Bronchial epithelial cell (primary cell): ENCODE measurements around the gene CHST11. TPM values are rescaled to one million over a fixed set of nuclear protein-coding genes. Genes with fewer than 3 reads are reported as not detected.

Experiments
- DNase-seq: peaks from one replicate; pipeline ENCODE4 v3.0.0-alpha.2; 2010; ENCODE audit warnings: low read depth
- FAIRE-seq: peaks from 2 replicates; lab custom pipeline; 2011; peaks lifted over from hg19 to GRCh38; lab: Jason Lieb, UNC
- H3K27me3 ChIP-seq: 2 replicates; pipeline ENCODE4 v1.5.1; 2011; ENCODE audit warnings: low read length; ENCODE audit not compliant: control insufficient read depth, insufficient read depth
- H3K36me3 ChIP-seq: 2 replicates; pipeline ENCODE4 v1.5.1; 2011; ENCODE audit warnings: low read length; ENCODE audit not compliant: control insufficient read depth, insufficient read depth
- H3K4me3 ChIP-seq: 2 replicates; pipeline ENCODE4 v1.5.1; 2011; ENCODE audit warnings: mild to moderate bottlenecking, low read depth, low read length, control low read depth
- CTCF ChIP-seq: IDR thresholded peaks from 2 replicates; pipeline ENCODE4 v1.5.1; 2011; ENCODE audit warnings: mild to moderate bottlenecking, moderate library complexity, low read length, control low read depth, inconsistent platforms; ENCODE audit not compliant: insufficient read depth, severe bottlenecking
- total RNA-seq: library from RNA; depleted of rRNA; stranded (reverse); fragments of >200 nt; gene quantifications from 2 replicates; pipeline ENCODE4 v1.2.1, GENCODE V29; 2014

CHST11 gene
- total RNA-seq, 1 donor from 2014 or later = 7.9 TPM

- TF ChIP-seq CTCF = no peak
- no peak for DNase-seq
- Histone ChIP-seq H3K4me3 (no peak overlapping the region), H3K36me3 (no peaks in the 10 kb centered on the region), H3K27me3 (no peaks in the 10 kb centered on the region)
- FAIRE-seq = no peak
Measured at GRCh38 chr12:104736307-104736706, 279.6 kb downstream of the CHST11 start.

GRCh38 chr12:104737113-104737512 is 280.4 kb downstream of the CHST11 start:
- FAIRE-seq (no peak), DNase-seq (no peak)
- Histone ChIP-seq H3K4me3 (no peak overlapping the region), H3K27me3 (no peaks in the 10 kb centered on the region), H3K36me3 (no peaks in the 10 kb centered on the region)
- no peak for TF ChIP-seq CTCF

GRCh38 chr12:104737791-104738301 is 281.1 kb downstream of the CHST11 start:
- Histone ChIP-seq H3K36me3 (no peaks in the 10 kb centered on the region), H3K27me3 (no peaks in the 10 kb centered on the region), H3K4me3 (no peak overlapping the region)
- DNase-seq (no peak), FAIRE-seq (no peak)
- no peak for TF ChIP-seq CTCF

- no peak for TF ChIP-seq CTCF
- DNase-seq = peak; percentile 81
- Histone ChIP-seq H3K4me3 (no peak overlapping the region), H3K27me3 (no peaks in the 10 kb centered on the region), H3K36me3 (no peaks in the 10 kb centered on the region)
- FAIRE-seq = no peak
Measured at GRCh38 chr12:104738331-104738730, 281.6 kb downstream of the CHST11 start.

- H3K4me3 ChIP-seq = no peak overlapping the region
- TF ChIP-seq CTCF = no peak
- no peak for DNase-seq
- H3K36me3 ChIP-seq = no peaks in the 10 kb centered on the region
- H3K27me3 ChIP-seq = no peaks in the 10 kb centered on the region
- no peak for FAIRE-seq
Measured at GRCh38 chr12:104738776-104739642, 282.3 kb downstream of the CHST11 start.
